ENCODE measurements around the gene TSR3. TPM values are rescaled to one million over a fixed set of nuclear protein-coding genes. Genes with fewer than 3 reads are reported as not detected.

Gene TSR3
- total RNA-seq, 4 donors from 2014 or later: 78.2 to 112 (median 106) TPM

- Histone ChIP-seq H3K27me3 (no peaks in the 10 kb centered on the region), H3K9me3 (no peaks in the 10 kb centered on the region), H3K4me1 (peaks cover 0 to 5% (median 0%) of the 10 kb centered on the region in 4 donors), H3K27ac (replicated peaks in 1 of 4) (no peak overlapping the region), H3K4me3 (no peak overlapping the region), H3K36me3 (peaks cover 43 to 98% (median 87%) of the 10 kb centered on the region in 4 donors)
- TF ChIP-seq POLR2AphosphoS5 (IDR thresholded peaks at IDR 0.05): no peak
- TF ChIP-seq, protein P1, sequence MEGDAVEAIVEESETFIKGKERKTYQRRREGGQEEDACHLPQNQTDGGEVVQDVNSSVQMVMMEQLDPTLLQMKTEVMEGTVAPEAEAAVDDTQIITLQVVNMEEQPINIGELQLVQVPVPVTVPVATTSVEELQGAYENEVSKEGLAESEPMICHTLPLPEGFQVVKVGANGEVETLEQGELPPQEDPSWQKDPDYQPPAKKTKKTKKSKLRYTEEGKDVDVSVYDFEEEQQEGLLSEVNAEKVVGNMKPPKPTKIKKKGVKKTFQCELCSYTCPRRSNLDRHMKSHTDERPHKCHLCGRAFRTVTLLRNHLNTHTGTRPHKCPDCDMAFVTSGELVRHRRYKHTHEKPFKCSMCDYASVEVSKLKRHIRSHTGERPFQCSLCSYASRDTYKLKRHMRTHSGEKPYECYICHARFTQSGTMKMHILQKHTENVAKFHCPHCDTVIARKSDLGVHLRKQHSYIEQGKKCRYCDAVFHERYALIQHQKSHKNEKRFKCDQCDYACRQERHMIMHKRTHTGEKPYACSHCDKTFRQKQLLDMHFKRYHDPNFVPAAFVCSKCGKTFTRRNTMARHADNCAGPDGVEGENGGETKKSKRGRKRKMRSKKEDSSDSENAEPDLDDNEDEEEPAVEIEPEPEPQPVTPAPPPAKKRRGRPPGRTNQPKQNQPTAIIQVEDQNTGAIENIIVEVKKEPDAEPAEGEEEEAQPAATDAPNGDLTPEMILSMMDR (IDR thresholded peaks at IDR 0.05): no peak
- no peak for TF ChIP-seq EP300 (IDR thresholded peaks at IDR 0.05)
- TF ChIP-seq POLR2A (IDR thresholded peaks at IDR 0.05; ENCODE audit: low read depth): no peak
- DNase-seq (ENCODE audit: extremely low spot score): no peak
- 87% methylated on average over 11 of the region's 11 CpGs for WGBS
- intact Hi-C loops (cut with DNase I): no loop called here
Measured at GRCh38 chr16:1362807-1363206, 11.1 kb upstream of the TSR3 start.

DNA sequence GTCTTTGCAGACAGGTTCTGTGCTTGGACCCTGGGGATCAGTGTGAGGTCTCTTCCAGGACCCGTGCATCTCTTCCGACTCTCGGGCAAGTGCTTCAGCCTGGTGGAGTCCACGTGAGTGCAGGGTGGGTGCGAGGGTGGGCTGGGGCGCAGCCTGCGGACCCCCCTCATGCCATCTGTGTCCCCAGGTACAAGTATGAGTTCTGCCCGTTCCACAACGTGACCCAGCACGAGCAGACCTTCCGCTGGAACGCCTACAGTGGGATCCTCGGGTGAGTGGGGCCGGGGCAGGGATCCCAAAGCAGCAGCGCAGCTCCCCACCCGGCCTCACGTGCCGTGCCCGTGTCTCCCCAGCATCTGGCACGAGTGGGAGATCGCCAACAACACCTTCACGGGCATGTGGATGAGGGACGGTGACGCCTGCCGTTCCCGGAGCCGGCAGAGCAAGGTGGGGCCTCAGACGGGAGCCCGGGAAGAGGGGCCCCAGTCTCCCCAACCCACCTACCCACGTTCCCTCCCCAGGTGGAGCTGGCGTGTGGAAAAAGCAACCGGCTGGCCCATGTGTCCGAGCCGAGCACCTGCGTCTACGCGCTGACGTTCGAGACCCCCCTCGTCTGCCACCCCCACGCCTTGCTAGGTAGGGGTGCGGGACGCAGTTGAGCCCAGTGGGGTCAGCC lies 10.1 kb upstream of the TSR3 start:
- Histone ChIP-seq H3K36me3 (peaks cover 38 to 90% (median 79%) of the 10 kb centered on the region in 4 donors), H3K27ac (replicated peaks in 1 of 4) (no peak overlapping the region), H3K4me1 (peaks cover 0 to 10% (median 0%) of the 10 kb centered on the region in 4 donors), H3K9me3 (no peaks in the 10 kb centered on the region), H3K27me3 (no peaks in the 10 kb centered on the region), H3K4me3 (no peak overlapping the region)
- TF ChIP-seq POLR2A (IDR thresholded peaks at IDR 0.05; ENCODE audit: low read depth) (no peak), EP300 (IDR thresholded peaks at IDR 0.05) (no peak), POLR2AphosphoS5 (IDR thresholded peaks at IDR 0.05) (no peak)
- TF ChIP-seq, protein P1 (IDR thresholded peaks at IDR 0.05): no peak
- intact Hi-C loops (cut with DNase I): no loop called here
- 95% methylated on average over 25 of the region's 43 CpGs for WGBS
- no peak for DNase-seq (ENCODE audit: extremely low spot score)

DNA sequence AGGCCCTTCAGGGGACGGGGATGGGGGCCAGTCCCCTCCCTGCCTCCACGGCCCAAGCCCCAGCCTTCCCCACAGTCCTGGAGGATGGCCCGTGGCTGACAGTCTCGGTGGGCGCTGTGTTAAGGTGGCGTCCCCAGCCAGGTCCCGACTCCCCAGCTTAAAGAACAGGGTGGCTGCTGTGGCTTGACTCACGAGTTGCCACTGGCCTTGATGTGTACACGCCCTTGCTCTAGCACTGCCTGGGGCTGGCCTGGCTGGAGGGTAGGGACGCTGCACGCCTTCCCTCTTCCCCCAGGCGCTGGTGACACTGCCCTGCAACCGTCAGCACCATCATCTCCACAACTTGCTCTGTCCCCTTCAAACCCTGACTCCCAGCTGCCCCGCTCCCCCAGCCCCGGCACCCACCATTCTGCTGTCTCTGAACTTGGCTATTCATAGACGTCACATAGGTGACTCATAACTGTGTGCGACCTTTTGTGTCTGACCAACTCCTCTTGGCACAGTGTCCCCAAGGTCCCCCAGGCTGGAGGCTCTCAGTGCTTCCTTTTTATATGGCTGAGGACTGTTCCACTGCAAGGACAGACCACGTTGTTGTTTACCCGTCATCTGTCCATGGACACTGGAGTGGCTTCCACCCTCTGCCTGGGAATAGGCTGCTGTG lies 6.4 kb upstream of the TSR3 start:
- intact Hi-C loops (cut with DNase I): no loop called here
- Histone ChIP-seq H3K9me3 (no peaks in the 10 kb centered on the region), H3K4me1 (peaks cover 9 to 45% (median 26%) of the 10 kb centered on the region in 4 donors), H3K36me3 (peaks cover 14 to 52% (median 44%) of the 10 kb centered on the region in 4 donors), H3K27me3 (no peaks in the 10 kb centered on the region), H3K4me3 (no peak overlapping the region), H3K27ac (replicated peaks in 1 of 4) (no peak overlapping the region)
- 82% methylated on average over 11 of the region's 19 CpGs for WGBS
- TF ChIP-seq POLR2A (IDR thresholded peaks at IDR 0.05; ENCODE audit: low read depth): no peak
- TF ChIP-seq EP300 (IDR thresholded peaks at IDR 0.05): no peak
- TF ChIP-seq, protein P1 (IDR thresholded peaks at IDR 0.05): no peak
- TF ChIP-seq POLR2AphosphoS5 (IDR thresholded peaks at IDR 0.05): no peak
- no peak for DNase-seq (ENCODE audit: extremely low spot score)

GRCh38 chr16:1356061-1356900 lies 4.6 kb upstream of the TSR3 start:
- Histone ChIP-seq H3K27me3 (no peaks in the 10 kb centered on the region), H3K4me1 (peaks cover 17 to 57% (median 37%) of the 10 kb centered on the region in 4 donors), H3K9me3 (no peaks in the 10 kb centered on the region), H3K27ac (replicated peaks in 1 of 4) (no peak overlapping the region), H3K36me3 (peaks cover 0 to 35% (median 26%) of the 10 kb centered on the region in 4 donors), H3K4me3 (no peak overlapping the region)
- intact Hi-C loops (cut with DNase I): no loop called here
- TF ChIP-seq, protein P1 (IDR thresholded peaks at IDR 0.05): no peak
- no peak for TF ChIP-seq POLR2AphosphoS5 (IDR thresholded peaks at IDR 0.05)
- no peak for TF ChIP-seq EP300 (IDR thresholded peaks at IDR 0.05)
- no peak for TF ChIP-seq POLR2A (IDR thresholded peaks at IDR 0.05; ENCODE audit: low read depth)
- WGBS: 90% methylated on average over 6 of the region's 33 CpGs
- DNase-seq (ENCODE audit: extremely low spot score): no peak
